Right atrium auricular region (tissue), 2 donors: ENCODE measurements around the gene IKZF1. TPM values are rescaled to one million over a fixed set of nuclear protein-coding genes. Genes with fewer than 3 reads are reported as not detected.

ENCODE experiments used
- DNase-seq: peaks from one replicate; pipeline ENCODE4 v3.0.0-alpha.2; 2019; ENCODE audit warnings: low spot score
- H3K27ac ChIP-seq, 2 donors: fragments of 200-600 bp; sonication (generic); 1 replicate in 1 of 2; 2 replicates in 1 of 2; pipeline ENCODE4 v1.5.1; 2016 to 2019
- H3K27me3 ChIP-seq, 2 donors: fragments of 200-600 bp; sonication (generic); one replicate each; pipeline versions ENCODE4 v1.5.1 to v1.6.0; 2017 to 2019
- H3K36me3 ChIP-seq: fragments of 200-600 bp; sonication (generic); one replicate; pipeline ENCODE4 v1.5.1; 2016
- H3K4me1 ChIP-seq, 2 donors: fragments of 200-600 bp; sonication (generic); one replicate each; pipeline versions ENCODE4 v1.5.1 to v1.6.0; 2017 to 2019
- H3K4me3 ChIP-seq, 2 donors: fragments of 200-600 bp; sonication (generic); 1 replicate in 1 of 2; 2 replicates in 1 of 2; pipeline ENCODE4 v1.5.1; 2017 to 2019; ENCODE audit warnings: mild to moderate bottlenecking in 1 of 2, moderate library complexity in 1 of 2
- H3K9me3 ChIP-seq, 2 donors: fragments of 200-600 bp; sonication (generic); one replicate each; pipeline ENCODE4 v1.5.1; 2019
- CTCF ChIP-seq, 2 donors: fragments of 200-600 bp; sonication (generic); IDR thresholded peaks; one replicate each; pipeline ENCODE4 v1.5.1; 2019; ENCODE audit warnings: antibody characterized with exemption in 2 of 2
- total RNA-seq, 2 donors: library from RNA; depleted of rRNA; stranded (reverse); fragments of >200 nt; gene quantifications; one replicate each; pipeline ENCODE4 v1.1.0, GENCODE V29; 2016

The IKZF1 gene
- total RNA-seq, 2 donors from 2014 or later = 1.7 to 9.7 TPM

- Histone ChIP-seq H3K36me3 (no peaks in the 10 kb centered on the region), H3K27ac (no peak overlapping the region), H3K4me3 (no peak overlapping the region), H3K9me3 (no peaks in the 10 kb centered on the region), H3K27me3 (no peaks in the 10 kb centered on the region), H3K4me1 (no peaks in the 10 kb centered on the region)
- TF ChIP-seq CTCF (IDR thresholded peaks at IDR 0.05) = no peak
- DNase-seq = no peak
These were observed 35.5 kb downstream of the IKZF1 start for GRCh38 chr7:50339990-50340500.

GRCh38 chr7:50341724-50342123, 37.2 kb downstream of the IKZF1 start:
- no peak for DNase-seq

GRCh38 chr7:50342616-50343114, 38.1 kb downstream of the IKZF1 start:
- Histone ChIP-seq H3K36me3 (no peaks in the 10 kb centered on the region), H3K27ac (no peak overlapping the region), H3K4me1 (no peaks in the 10 kb centered on the region), H3K27me3 (no peaks in the 10 kb centered on the region), H3K9me3 (no peaks in the 10 kb centered on the region), H3K4me3 (no peak overlapping the region)
- DNase-seq = no peak
- TF ChIP-seq CTCF (IDR thresholded peaks at IDR 0.05) = no peak

More at GRCh38 chr7:50341724-50342123, 37.2 kb downstream of the IKZF1 start:
- TF ChIP-seq CTCF (IDR thresholded peaks at IDR 0.05) = no peak
- no peak overlapping the region for H3K27ac ChIP-seq
- H3K27me3 ChIP-seq = no peaks in the 10 kb centered on the region
- H3K9me3 ChIP-seq = no peaks in the 10 kb centered on the region
- H3K36me3 ChIP-seq = no peaks in the 10 kb centered on the region
- no peak overlapping the region for H3K4me3 ChIP-seq
- no peaks in the 10 kb centered on the region for H3K4me1 ChIP-seq

GRCh38 chr7:50346545-50347497, 42.3 kb downstream of the IKZF1 start:
- no peaks in the 10 kb centered on the region for H3K9me3 ChIP-seq
- no peaks in the 10 kb centered on the region for H3K4me1 ChIP-seq
- DNase-seq = no peak
- no peak overlapping the region for H3K4me3 ChIP-seq
- H3K36me3 ChIP-seq = no peaks in the 10 kb centered on the region
- no peak overlapping the region for H3K27ac ChIP-seq
- no peaks in the 10 kb centered on the region for H3K27me3 ChIP-seq
- no peak for TF ChIP-seq CTCF (IDR thresholded peaks at IDR 0.05)

- no peaks in the 10 kb centered on the region for H3K4me1 ChIP-seq
These were observed 43.2 kb downstream of the IKZF1 start for GRCh38 chr7:50347693-50348092.

More at GRCh38 chr7:50347693-50348092, 43.2 kb downstream of the IKZF1 start:
- Histone ChIP-seq H3K4me3 (no peak overlapping the region), H3K36me3 (no peaks in the 10 kb centered on the region), H3K27me3 (no peaks in the 10 kb centered on the region), H3K9me3 (no peaks in the 10 kb centered on the region), H3K27ac (no peak overlapping the region)
- no peak for TF ChIP-seq CTCF (IDR thresholded peaks at IDR 0.05)
- no peak for DNase-seq
